Activated naive CD4-positive, alpha-beta T cell treated with anti-CD3 and anti-CD28 coated beads for 36 hours (primary cell): ENCODE data around the gene TMEM184B. TPM values are rescaled to one million over a fixed set of nuclear protein-coding genes. Genes with fewer than 3 reads are reported as not detected.

Source experiments
- CTCF ChIA-PET: fragments of 350-600 bp; sonication (Branson Sonifier 250); formaldehyde crosslinking; loops from one replicate; lab custom pipeline; 2021; ENCODE audit warnings: antibody characterized with exemption; lab: Charles Lee
- DNase-seq: peaks from one replicate; pipeline ENCODE4 v3.0.0-alpha.2; 2020
- H3K27ac Mint-ChIP-seq: one replicate; pipeline ENCODE4 v1.8.0; 2021; ENCODE audit warnings: mild to moderate bottlenecking, mixed read lengths
- H3K27me3 Mint-ChIP-seq: one replicate; pipeline ENCODE4 v1.8.0; 2021; ENCODE audit warnings: low read depth, mixed read lengths
- H3K36me3 Mint-ChIP-seq: one replicate; pipeline ENCODE4 v1.8.0; 2021; ENCODE audit warnings: low read depth, mixed read lengths
- H3K4me1 Mint-ChIP-seq: one replicate; pipeline ENCODE4 v1.8.0; 2021; ENCODE audit warnings: low read depth, mixed read lengths
- H3K4me3 Mint-ChIP-seq: one replicate; pipeline ENCODE4 v1.8.0; 2021; ENCODE audit warnings: mild to moderate bottlenecking, moderate library complexity, mixed read lengths
- H3K9me3 Mint-ChIP-seq: one replicate; pipeline ENCODE4 v1.8.0; 2021; ENCODE audit warnings: mixed read lengths
- intact Hi-C: fragments of 100-400 bp; cut with micrococcal nuclease; formaldehyde crosslinking; loops from one replicate; pipeline ENCODE4 v1.15.1; 2023
- total RNA-seq, 2 experiments: library from RNA; stranded (reverse); gene quantifications; one replicate each; pipeline ENCODE4 v1.2.3, GENCODE V29; 2021

TMEM184B gene
- total RNA-seq, 2 experiments from 2014 or later, result 15.0 to 15.3 TPM

GRCh38 chr22:38201711-38202436, 70.9 kb downstream of the TMEM184B start, which contains the start of gene MAFF:
Gene MAFF (plus strand): TSS chr22:38201994. CDS start chr22:38213854, 11,860 bp downstream.
- CTCF ChIA-PET, result interaction anchor here (0.6 to 1.6 kb wide), 3 partner anchors 25 to 116 kb away, joined by 3 to 4 read pairs (median 3); no protein-coding TSS in a partner anchor
- Mint-ChIP-seq H3K4me1 (peaks cover 28% of the 10 kb centered on the region), H3K9me3 (no peaks in the 10 kb centered on the region), H3K27ac (peak within 1 kb of the TSS; percentile 77), H3K36me3 (no peaks in the 10 kb centered on the region), H3K27me3 (no peaks in the 10 kb centered on the region), H3K4me3 (peak within 1 kb of the TSS; percentile 79)
- intact Hi-C loops, result loop anchor here (1.0 to 10.0 kb wide), 2 partner anchors 21 to 553 kb away; partner anchors contain the start of genes PLA2G6 and SUN2
- DNase-seq, result peak; percentile 95

GRCh38 chr22:38201371-38201710, 71.5 kb downstream of the TMEM184B start:
- Mint-ChIP-seq H3K27me3 (no peaks in the 10 kb centered on the region), H3K9me3 (no peaks in the 10 kb centered on the region), H3K4me1 (peaks cover 28% of the 10 kb centered on the region), H3K4me3 (peak overlapping the region; percentile 58), H3K27ac (peak overlapping the region; percentile 74), H3K36me3 (no peaks in the 10 kb centered on the region)
- intact Hi-C loops, result loop anchor here (1.0 to 10.0 kb wide), 2 partner anchors 20 to 553 kb away; partner anchors contain the start of genes PLA2G6 and SUN2
- CTCF ChIA-PET, result interaction anchor here (0.7 to 1.6 kb wide), 4 partner anchors 8 to 149 kb away, joined by 3 to 7 read pairs (median 4); no protein-coding TSS in a partner anchor
- DNase-seq, result no peak

GRCh38 chr22:38199826-38200559, 72.8 kb downstream of the TMEM184B start:
- no peak for DNase-seq
- CTCF ChIA-PET, result no interaction called here
- Mint-ChIP-seq H3K4me1 (peaks cover 28% of the 10 kb centered on the region), H3K27ac (no peak overlapping the region), H3K27me3 (no peaks in the 10 kb centered on the region), H3K9me3 (no peaks in the 10 kb centered on the region), H3K36me3 (no peaks in the 10 kb centered on the region), H3K4me3 (no peak overlapping the region)
- intact Hi-C loops, result loop anchor here (10.0 kb wide), 1 partner anchor 555 kb away; the partner anchor contains the start of gene SUN2

GRCh38 chr22:38196791-38197419, 75.9 kb downstream of the TMEM184B start:
- intact Hi-C loops, result no loop called here
- Mint-ChIP-seq H3K9me3 (no peaks in the 10 kb centered on the region), H3K27ac (no peak overlapping the region), H3K4me3 (no peak overlapping the region), H3K4me1 (peaks cover 13% of the 10 kb centered on the region), H3K36me3 (no peaks in the 10 kb centered on the region), H3K27me3 (peaks cover 1% of the 10 kb centered on the region)
- DNase-seq, result no peak
- CTCF ChIA-PET, result no interaction called here

GRCh38 chr22:38193580-38193979, 79.2 kb downstream of the TMEM184B start:
- intact Hi-C loops, result no loop called here
- no peaks in the 10 kb centered on the region for H3K36me3 Mint-ChIP-seq
- H3K27ac Mint-ChIP-seq, result no peak overlapping the region
- peaks cover 1% of the 10 kb centered on the region for H3K27me3 Mint-ChIP-seq
- no peaks in the 10 kb centered on the region for H3K9me3 Mint-ChIP-seq
- CTCF ChIA-PET, result interaction anchor here (1.1 kb wide), 1 partner anchor 7 kb away, joined by 7 read pairs; no protein-coding TSS in a partner anchor
- no peak overlapping the region for H3K4me3 Mint-ChIP-seq
- H3K4me1 Mint-ChIP-seq, result peaks cover 3% of the 10 kb centered on the region
- DNase-seq, result no peak

- Mint-ChIP-seq H3K27ac (no peak overlapping the region), H3K4me3 (no peak overlapping the region), H3K9me3 (no peaks in the 10 kb centered on the region), H3K27me3 (peaks cover 1% of the 10 kb centered on the region), H3K4me1 (peaks cover 3% of the 10 kb centered on the region), H3K36me3 (no peaks in the 10 kb centered on the region)
- DNase-seq, result no peak
- intact Hi-C loops, result no loop called here
- CTCF ChIA-PET, result interaction anchor here (0.8 to 1.1 kb wide), 2 partner anchors 8 to 11 kb away, joined by 3 to 7 read pairs; no protein-coding TSS in a partner anchor
These were observed 80.3 kb downstream of the TMEM184B start for GRCh38 chr22:38192475-38192863.

GRCh38 chr22:38191731-38192474, 80.9 kb downstream of the TMEM184B start:
- peaks cover 3% of the 10 kb centered on the region for H3K4me1 Mint-ChIP-seq
- intact Hi-C loops, result no loop called here
- CTCF ChIA-PET, result interaction anchor here (0.8 kb wide), 1 partner anchor 11 kb away, joined by 3 read pairs; no protein-coding TSS in a partner anchor

GRCh38 chr22:38191055-38191454, 81.8 kb downstream of the TMEM184B start:
- Mint-ChIP-seq H3K4me3 (no peak overlapping the region), H3K36me3 (no peaks in the 10 kb centered on the region), H3K9me3 (no peaks in the 10 kb centered on the region), H3K27ac (no peak overlapping the region), H3K4me1 (peaks cover 3% of the 10 kb centered on the region), H3K27me3 (peaks cover 1% of the 10 kb centered on the region)
- intact Hi-C loops, result no loop called here
- no peak for DNase-seq
- CTCF ChIA-PET, result no interaction called here

More at GRCh38 chr22:38191731-38192474, 80.9 kb downstream of the TMEM184B start:
- Mint-ChIP-seq H3K4me3 (no peak overlapping the region), H3K27ac (no peak overlapping the region), H3K9me3 (no peaks in the 10 kb centered on the region), H3K27me3 (peaks cover 1% of the 10 kb centered on the region), H3K36me3 (no peaks in the 10 kb centered on the region)
- DNase-seq, result no peak

- H3K4me3 Mint-ChIP-seq, result no peak overlapping the region
- DNase-seq, result no peak
- CTCF ChIA-PET, result no interaction called here
- no peak overlapping the region for H3K27ac Mint-ChIP-seq
- intact Hi-C loops, result no loop called here
- peaks cover 1% of the 10 kb centered on the region for H3K27me3 Mint-ChIP-seq
- peaks cover 3% of the 10 kb centered on the region for H3K4me1 Mint-ChIP-seq
- no peaks in the 10 kb centered on the region for H3K36me3 Mint-ChIP-seq
- H3K9me3 Mint-ChIP-seq, result no peaks in the 10 kb centered on the region
These were observed 82.2 kb downstream of the TMEM184B start for GRCh38 chr22:38190581-38190980.

- DNase-seq, result no peak
- H3K4me1 Mint-ChIP-seq, result no peaks in the 10 kb centered on the region
- no peaks in the 10 kb centered on the region for H3K36me3 Mint-ChIP-seq
- H3K9me3 Mint-ChIP-seq, result no peaks in the 10 kb centered on the region
- H3K4me3 Mint-ChIP-seq, result no peak overlapping the region
- CTCF ChIA-PET, result no interaction called here
- peaks cover 1% of the 10 kb centered on the region for H3K27me3 Mint-ChIP-seq
- H3K27ac Mint-ChIP-seq, result no peak overlapping the region
- intact Hi-C loops, result no loop called here
These were observed 83.7 kb downstream of the TMEM184B start for GRCh38 chr22:38189104-38189503.

GRCh38 chr22:38187413-38188212, 85.2 kb downstream of the TMEM184B start:
- Mint-ChIP-seq H3K4me1 (no peaks in the 10 kb centered on the region), H3K36me3 (no peaks in the 10 kb centered on the region), H3K4me3 (no peak overlapping the region), H3K9me3 (no peaks in the 10 kb centered on the region), H3K27me3 (peaks cover under 1% of the 10 kb centered on the region), H3K27ac (no peak overlapping the region)
- CTCF ChIA-PET, result no interaction called here
- intact Hi-C loops, result no loop called here
- DNase-seq, result no peak
